GM23338 (cell line): ENCODE measurements around the gene DNAAF3. TPM values are rescaled to one million over a fixed set of nuclear protein-coding genes. Genes with fewer than 3 reads are reported as not detected.

Source experiments
- ATAC-seq: fragments of 200-7000 bp; cut with Tn5 transposase; 3 replicates; pipeline ENCODE4 v1.9.1; 2020
- DNase-seq: peaks from one replicate; pipeline ENCODE4 v3.0.0-alpha.2; 2015; ENCODE audit warnings: low spot score
- H2AFZ ChIP-seq: fragments of 200-600 bp; sonication (generic); 2 replicates; pipeline ENCODE4 v1.8.0; 2016; ENCODE audit warnings: antibody characterized with exemption, mild to moderate bottlenecking, moderate library complexity
- H3F3A ChIP-seq: fragments of 200-600 bp; sonication (generic); replicated peaks from 2 replicates; pipeline ENCODE4 v1.8.0; 2017; ENCODE audit warnings: antibody characterized with exemption, mixed run types, low read depth
- H3K27ac ChIP-seq: fragments of 200-600 bp; sonication (generic); 2 replicates; pipeline ENCODE4 v1.6.1; 2016; ENCODE audit warnings: low read depth
- H3K27me3 ChIP-seq: fragments of 200-600 bp; sonication (generic); 2 replicates; pipeline ENCODE4 v1.8.0; 2016; ENCODE audit warnings: mild to moderate bottlenecking, mixed run types, moderate library complexity; ENCODE audit not compliant: insufficient read depth
- H3K36me3 ChIP-seq: fragments of 200-600 bp; sonication (generic); 2 replicates; pipeline ENCODE4 v1.8.0; 2016; ENCODE audit warnings: mild to moderate bottlenecking; ENCODE audit not compliant: insufficient read depth
- H3K4me1 ChIP-seq: fragments of 200-600 bp; sonication (generic); 2 replicates; pipeline ENCODE4 v1.8.0; 2016; ENCODE audit warnings: mild to moderate bottlenecking, moderate library complexity; ENCODE audit not compliant: insufficient read depth
- H3K4me2 ChIP-seq: fragments of 200-600 bp; sonication (generic); 2 replicates; pipeline ENCODE4 v1.7.1; 2017; ENCODE audit warnings: mixed run types
- H3K4me3 ChIP-seq: fragments of 200-600 bp; sonication (generic); 2 replicates; pipeline ENCODE4 v1.6.1; 2016; ENCODE audit warnings: mixed run types
- H3K79me2 ChIP-seq: fragments of 200-600 bp; sonication (generic); replicated peaks from 2 replicates; pipeline ENCODE4 v1.8.0; 2017; ENCODE audit warnings: mild to moderate bottlenecking; ENCODE audit not compliant: insufficient read depth
- H3K9me2 ChIP-seq: fragments of 200-600 bp; sonication (generic); 2 replicates; pipeline ENCODE4 v1.8.0; 2017; ENCODE audit not compliant: insufficient read depth
- H4K20me1 ChIP-seq: fragments of 200-600 bp; sonication (generic); replicated peaks from 2 replicates; pipeline ENCODE4 v1.8.0; 2017; ENCODE audit warnings: mild to moderate bottlenecking; ENCODE audit not compliant: insufficient read depth
- H3K27ac Mint-ChIP-seq: 2 replicates; pipeline ENCODE4 v1.8.0; 2020; ENCODE audit warnings: inconsistent platforms, mild to moderate bottlenecking, moderate library complexity, mixed read lengths
- H3K27me3 Mint-ChIP-seq: 3 replicates; pipeline ENCODE4 v1.8.0; 2022; ENCODE audit warnings: low read depth, mild to moderate bottlenecking, moderate library complexity, mixed read lengths, inconsistent platforms; ENCODE audit not compliant: insufficient read depth, poor library complexity
- H3K36me3 Mint-ChIP-seq: 3 replicates; pipeline ENCODE4 v1.8.0; 2021; ENCODE audit warnings: low read depth, mild to moderate bottlenecking, inconsistent platforms, moderate library complexity, mixed read lengths
- H3K4me1 Mint-ChIP-seq: 3 replicates; pipeline ENCODE4 v1.8.0; 2020; ENCODE audit warnings: mild to moderate bottlenecking, inconsistent platforms, mixed read lengths
- H3K4me3 Mint-ChIP-seq: 3 replicates; pipeline ENCODE4 v1.8.0; 2021; ENCODE audit warnings: moderate library complexity, mild to moderate bottlenecking, inconsistent platforms, mixed read lengths
- H3K9me3 Mint-ChIP-seq: 3 replicates; pipeline ENCODE4 v1.8.0; 2020; ENCODE audit warnings: moderate library complexity, mild to moderate bottlenecking, inconsistent platforms, mixed read lengths
- CTCF ChIP-seq, 2 experiments: fragments of 200-600 bp in 1 of 2; sonication (generic) in 1 of 2; conservative IDR thresholded peaks; 2 replicates each; pipeline versions ENCODE4 v1.5.1 to v1.6.1; 2016 to 2017; ENCODE audit warnings: antibody characterized with exemption in 2 of 2, low read depth in 2 of 2, mild to moderate bottlenecking in 2 of 2, moderate library complexity in 1 of 2
- EZH2 ChIP-seq: fragments of 200-600 bp; sonication (generic); IDR thresholded peaks from one replicate; pipeline ENCODE4 v1.8.0; 2017; ENCODE audit warnings: antibody characterized with exemption, mild to moderate bottlenecking, low read depth; ENCODE audit not compliant: unreplicated experiment
- EZH2phosphoT487 ChIP-seq: fragments of 200-600 bp; sonication (generic); IDR thresholded peaks from one replicate; pipeline ENCODE4 v1.8.1; 2018; ENCODE audit warnings: antibody characterized with exemption; ENCODE audit not compliant: unreplicated experiment
- JUNB ChIP-seq: IDR thresholded peaks from one replicate; pipeline ENCODE4 v1.6.1; 2016; ENCODE audit warnings: antibody characterized with exemption; ENCODE audit not compliant: unreplicated experiment
- NANOG ChIP-seq: IDR thresholded peaks from 2 replicates; pipeline ENCODE4 v1.6.1; 2016; ENCODE audit warnings: antibody characterized with exemption, borderline replicate concordance
- STAT1 ChIP-seq: IDR thresholded peaks from one replicate; pipeline ENCODE4 v1.6.1; 2016; ENCODE audit warnings: antibody characterized with exemption; ENCODE audit not compliant: unreplicated experiment
- ZNF114 ChIP-seq: fragments of 250-450 bp; sonication (Bioruptor Pico); IDR thresholded peaks from 2 replicates; pipeline ENCODE4 v1.5.0; 2020; ENCODE audit warnings: mild to moderate bottlenecking, moderate library complexity
- polyA plus RNA-seq: library from polyadenylated mRNA; unstranded; fragments of >200 nt; fragmentation: Nextera tagmentation; extraction: Ambion mirVana; gene quantifications from 2 replicates; pipeline ENCODE4 v1.2.1, GENCODE V29; 2016
- total RNA-seq: library from RNA; depleted of rRNA; stranded (reverse); fragments of >200 nt; shearing (Covaris generic); gene quantifications from 2 replicates; pipeline ENCODE4 v1.2.3, GENCODE V29; 2014
- TF ChIP-seq, protein P1 (sequence below): IDR thresholded peaks from 2 replicates; pipeline ENCODE4 v1.6.1; 2016; ENCODE audit warnings: antibody characterized with exemption
- TF ChIP-seq, protein P2 (sequence below): fragments of 250-450 bp; sonication (Bioruptor Pico); IDR thresholded peaks from 2 replicates; pipeline ENCODE4 v1.5.0; 2020; ENCODE audit warnings: mild to moderate bottlenecking, moderate library complexity

Gene DNAAF3
- total and polyA plus RNA-seq, 2 experiments from 2014 or later = 8.5 to 9.0 TPM

GRCh38 chr19:55147545-55148251, 18.7 kb downstream of the DNAAF3 start:
- Mint-ChIP-seq H3K4me3 (peak overlapping the region; percentile 65; the same call in 2 of the 3 replicates), H3K27me3 (peaks cover 19% of the 10 kb centered on the region), H3K4me1 (peaks cover 34% of the 10 kb centered on the region), H3K36me3 (peaks cover 24% of the 10 kb centered on the region), H3K27ac (no peak overlapping the region), H3K9me3 (peaks cover 3% of the 10 kb centered on the region; the same call in 1 of the 3 replicates)
- Histone ChIP-seq H3K4me1 (peaks cover 25% of the 10 kb centered on the region), H3K9me2 (no peaks in the 10 kb centered on the region), H3K4me3 (peak overlapping the region; percentile 56; the same call in 1 of the 2 replicates), H3K79me2 (no peaks in the 10 kb centered on the region), H4K20me1 (no peaks in the 10 kb centered on the region; the same call in 1 of the 2 replicates), H3F3A (peaks cover 13% of the 10 kb centered on the region; the same call in 1 of the 2 replicates), H2AFZ (no peak overlapping the region), H3K4me2 (peak overlapping the region; percentile 84), H3K36me3 (no peaks in the 10 kb centered on the region; the same call in 1 of the 2 replicates), H3K27ac (no peak overlapping the region), H3K27me3 (peaks cover 9% of the 10 kb centered on the region; the same call in 1 of the 2 replicates)
- DNase-seq (peak; percentile 65), ATAC-seq (peak; percentile 16)
- TF ChIP-seq CTCF (conservative IDR thresholded peaks at IDR 0.05; ENCODE audit: low read depth in 2 of 2) (no peak), EZH2phosphoT487 (no peak), EZH2 (no peak), ZNF114 (no peak)
- TF ChIP-seq, protein P1, sequence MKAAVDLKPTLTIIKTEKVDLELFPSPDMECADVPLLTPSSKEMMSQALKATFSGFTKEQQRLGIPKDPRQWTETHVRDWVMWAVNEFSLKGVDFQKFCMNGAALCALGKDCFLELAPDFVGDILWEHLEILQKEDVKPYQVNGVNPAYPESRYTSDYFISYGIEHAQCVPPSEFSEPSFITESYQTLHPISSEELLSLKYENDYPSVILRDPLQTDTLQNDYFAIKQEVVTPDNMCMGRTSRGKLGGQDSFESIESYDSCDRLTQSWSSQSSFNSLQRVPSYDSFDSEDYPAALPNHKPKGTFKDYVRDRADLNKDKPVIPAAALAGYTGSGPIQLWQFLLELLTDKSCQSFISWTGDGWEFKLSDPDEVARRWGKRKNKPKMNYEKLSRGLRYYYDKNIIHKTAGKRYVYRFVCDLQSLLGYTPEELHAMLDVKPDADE = no peak

DNA sequence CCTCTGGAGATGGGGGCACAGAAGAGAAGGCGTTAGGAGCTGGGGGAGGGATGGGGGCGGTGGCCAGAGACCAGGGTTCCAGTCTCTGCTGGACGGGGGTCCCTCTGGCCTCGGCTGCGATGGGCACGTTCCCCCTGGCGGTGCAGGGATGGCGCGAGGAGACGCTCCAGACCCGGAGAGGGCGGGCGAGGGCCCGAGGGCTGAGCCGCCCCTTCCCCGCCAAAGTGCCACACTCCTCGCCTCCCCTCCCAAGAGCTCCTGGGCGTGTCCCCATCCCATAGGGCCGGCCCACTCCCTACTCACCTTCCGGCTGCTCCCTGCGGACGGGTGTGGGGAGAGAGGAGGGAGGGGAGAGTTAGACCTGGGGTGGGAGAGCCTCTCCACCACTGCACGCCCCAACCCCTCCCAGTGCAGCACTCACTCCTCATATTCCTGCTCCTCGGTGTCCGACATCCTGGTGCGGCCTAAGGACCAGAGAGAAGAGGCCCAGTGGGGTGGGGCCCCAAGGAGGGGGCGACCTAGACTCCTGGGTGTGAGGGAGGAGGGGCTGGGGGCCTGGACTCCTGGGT, 19.6 kb downstream of the DNAAF3 start:
- Histone ChIP-seq H4K20me1 (no peaks in the 10 kb centered on the region; the same call in 1 of the 2 replicates), H3K36me3 (no peaks in the 10 kb centered on the region), H3K79me2 (no peaks in the 10 kb centered on the region), H2AFZ (no peak overlapping the region), H3K4me1 (peaks cover 25% of the 10 kb centered on the region), H3F3A (peaks cover 13% of the 10 kb centered on the region; the same call in 1 of the 2 replicates), H3K4me2 (peak overlapping the region; percentile 74), H3K27ac (peak overlapping the region; percentile 88; the same call in 1 of the 2 replicates), H3K9me2 (no peaks in the 10 kb centered on the region), H3K27me3 (peaks cover 9% of the 10 kb centered on the region; the same call in 1 of the 2 replicates), H3K4me3 (peak overlapping the region; percentile 74)
- peak; percentile 88 for ATAC-seq
- DNase-seq = peak; percentile 96
- 0 out of 3 replicates have a peak, but pooled peaks cover under 1% of the 10 kb centered on the region for H3K9me3 Mint-ChIP-seq
- peak overlapping the region; percentile 65 for H3K4me3 Mint-ChIP-seq
- peaks cover 17% of the 10 kb centered on the region for H3K36me3 Mint-ChIP-seq
- H3K27ac Mint-ChIP-seq = no peak overlapping the region
- peaks cover 34% of the 10 kb centered on the region for H3K4me1 Mint-ChIP-seq
- H3K27me3 Mint-ChIP-seq = peaks cover 17% of the 10 kb centered on the region
- TF ChIP-seq NANOG (no peak), STAT1 (no peak), JUNB (no peak), ZNF114 (no peak)
- TF ChIP-seq, protein P1 = no peak
- TF ChIP-seq, protein P2, sequence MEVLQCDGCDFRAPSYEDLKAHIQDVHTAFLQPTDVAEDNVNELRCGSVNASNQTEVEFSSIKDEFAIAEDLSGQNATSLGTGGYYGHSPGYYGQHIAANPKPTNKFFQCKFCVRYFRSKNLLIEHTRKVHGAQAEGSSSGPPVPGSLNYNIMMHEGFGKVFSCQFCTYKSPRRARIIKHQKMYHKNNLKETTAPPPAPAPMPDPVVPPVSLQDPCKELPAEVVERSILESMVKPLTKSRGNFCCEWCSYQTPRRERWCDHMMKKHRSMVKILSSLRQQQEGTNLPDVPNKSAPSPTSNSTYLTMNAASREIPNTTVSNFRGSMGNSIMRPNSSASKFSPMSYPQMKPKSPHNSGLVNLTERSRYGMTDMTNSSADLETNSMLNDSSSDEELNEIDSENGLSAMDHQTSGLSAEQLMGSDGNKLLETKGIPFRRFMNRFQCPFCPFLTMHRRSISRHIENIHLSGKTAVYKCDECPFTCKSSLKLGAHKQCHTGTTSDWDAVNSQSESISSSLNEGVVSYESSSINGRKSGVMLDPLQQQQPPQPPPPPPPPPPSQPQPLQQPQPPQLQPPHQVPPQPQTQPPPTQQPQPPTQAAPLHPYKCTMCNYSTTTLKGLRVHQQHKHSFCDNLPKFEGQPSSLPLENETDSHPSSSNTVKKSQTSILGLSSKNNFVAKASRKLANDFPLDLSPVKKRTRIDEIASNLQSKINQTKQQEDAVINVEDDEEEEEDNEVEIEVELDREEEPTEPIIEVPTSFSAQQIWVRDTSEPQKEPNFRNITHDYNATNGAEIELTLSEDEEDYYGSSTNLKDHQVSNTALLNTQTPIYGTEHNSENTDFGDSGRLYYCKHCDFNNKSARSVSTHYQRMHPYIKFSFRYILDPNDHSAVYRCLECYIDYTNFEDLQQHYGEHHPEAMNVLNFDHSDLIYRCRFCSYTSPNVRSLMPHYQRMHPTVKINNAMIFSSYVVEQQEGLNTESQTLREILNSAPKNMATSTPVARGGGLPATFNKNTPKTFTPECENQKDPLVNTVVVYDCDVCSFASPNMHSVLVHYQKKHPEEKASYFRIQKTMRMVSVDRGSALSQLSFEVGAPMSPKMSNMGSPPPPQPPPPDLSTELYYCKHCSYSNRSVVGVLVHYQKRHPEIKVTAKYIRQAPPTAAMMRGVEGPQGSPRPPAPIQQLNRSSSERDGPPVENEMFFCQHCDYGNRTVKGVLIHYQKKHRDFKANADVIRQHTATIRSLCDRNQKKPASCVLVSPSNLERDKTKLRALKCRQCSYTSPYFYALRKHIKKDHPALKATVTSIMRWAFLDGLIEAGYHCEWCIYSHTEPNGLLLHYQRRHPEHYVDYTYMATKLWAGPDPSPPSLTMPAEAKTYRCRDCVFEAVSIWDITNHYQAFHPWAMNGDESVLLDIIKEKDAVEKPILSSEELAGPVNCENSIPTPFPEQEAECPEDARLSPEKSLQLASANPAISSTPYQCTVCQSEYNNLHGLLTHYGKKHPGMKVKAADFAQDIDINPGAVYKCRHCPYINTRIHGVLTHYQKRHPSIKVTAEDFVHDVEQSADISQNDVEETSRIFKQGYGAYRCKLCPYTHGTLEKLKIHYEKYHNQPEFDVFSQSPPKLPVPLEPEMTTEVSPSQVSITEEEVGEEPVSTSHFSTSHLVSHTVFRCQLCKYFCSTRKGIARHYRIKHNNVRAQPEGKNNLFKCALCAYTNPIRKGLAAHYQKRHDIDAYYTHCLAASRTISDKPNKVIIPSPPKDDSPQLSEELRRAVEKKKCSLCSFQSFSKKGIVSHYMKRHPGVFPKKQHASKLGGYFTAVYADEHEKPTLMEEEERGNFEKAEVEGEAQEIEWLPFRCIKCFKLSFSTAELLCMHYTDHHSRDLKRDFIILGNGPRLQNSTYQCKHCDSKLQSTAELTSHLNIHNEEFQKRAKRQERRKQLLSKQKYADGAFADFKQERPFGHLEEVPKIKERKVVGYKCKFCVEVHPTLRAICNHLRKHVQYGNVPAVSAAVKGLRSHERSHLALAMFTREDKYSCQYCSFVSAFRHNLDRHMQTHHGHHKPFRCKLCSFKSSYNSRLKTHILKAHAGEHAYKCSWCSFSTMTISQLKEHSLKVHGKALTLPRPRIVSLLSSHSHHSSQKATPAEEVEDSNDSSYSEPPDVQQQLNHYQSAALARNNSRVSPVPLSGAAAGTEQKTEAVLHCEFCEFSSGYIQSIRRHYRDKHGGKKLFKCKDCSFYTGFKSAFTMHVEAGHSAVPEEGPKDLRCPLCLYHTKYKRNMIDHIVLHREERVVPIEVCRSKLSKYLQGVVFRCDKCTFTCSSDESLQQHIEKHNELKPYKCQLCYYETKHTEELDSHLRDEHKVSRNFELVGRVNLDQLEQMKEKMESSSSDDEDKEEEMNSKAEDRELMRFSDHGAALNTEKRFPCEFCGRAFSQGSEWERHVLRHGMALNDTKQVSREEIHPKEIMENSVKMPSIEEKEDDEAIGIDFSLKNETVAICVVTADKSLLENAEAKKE (CRISPR knock-in tag) = no peak
